HG03280 (cell line): ENCODE data around the gene EML4.

Experiments used
- ATAC-seq: cut with Tn5 transposase; IDR thresholded peaks from one replicate; pipeline ENCODE4 v1.9.1; 2021; ENCODE audit warnings: mild to moderate bottlenecking, moderate library complexity; ENCODE audit not compliant: unreplicated experiment

Gene EML4

GRCh38 chr2:42137125-42137841, 31.9 kb upstream of the EML4 start:
- ATAC-seq = no peak

- ATAC-seq = no peak
These were observed 30.8 kb upstream of the EML4 start for GRCh38 chr2:42138163-42139015.

GRCh38 chr2:42139101-42139500, 30.1 kb upstream of the EML4 start:
- ATAC-seq = no peak

GRCh38 chr2:42140496-42140895, 28.7 kb upstream of the EML4 start:
- ATAC-seq = no peak

GRCh38 chr2:42141687-42142546, 27.2 kb upstream of the EML4 start:
- ATAC-seq = no peak

GRCh38 chr2:42142547-42143184, 26.5 kb upstream of the EML4 start:
- ATAC-seq = no peak

- no peak for ATAC-seq
These were observed 21.4 kb upstream of the EML4 start for GRCh38 chr2:42147641-42148274.

GRCh38 chr2:42150159-42150558, 19.0 kb upstream of the EML4 start:
- no peak for ATAC-seq

- ATAC-seq = no peak
These were observed 15.1 kb upstream of the EML4 start for GRCh38 chr2:42153944-42154581.

- ATAC-seq = no peak
These were observed 12.4 kb upstream of the EML4 start for GRCh38 chr2:42156721-42157120.

GRCh38 chr2:42161444-42161843, 7.7 kb upstream of the EML4 start:
- ATAC-seq = no peak

- no peak for ATAC-seq
These were observed 5.6 kb upstream of the EML4 start for GRCh38 chr2:42163444-42164045.

- no peak for ATAC-seq
These were observed 5.1 kb upstream of the EML4 start for GRCh38 chr2:42164046-42164445.

GRCh38 chr2:42164971-42165370, 4.2 kb upstream of the EML4 start:
- ATAC-seq = no peak

- ATAC-seq = no peak
These were observed 1.7 kb upstream of the EML4 start for GRCh38 chr2:42167458-42167857.

- ATAC-seq = no peak
These were observed 574 bp upstream of the EML4 start for GRCh38 chr2:42168459-42169099.

GRCh38 chr2:42169874-42170521, 845 bp downstream of the EML4 start:
- ATAC-seq = peak; percentile 9

- no peak for ATAC-seq
These were observed 1.7 kb downstream of the EML4 start for GRCh38 chr2:42170619-42171395.
